HG03558 (cell line): ENCODE data around the gene NFS1.

Experiments used
- ATAC-seq: cut with Tn5 transposase; IDR thresholded peaks from one replicate; pipeline ENCODE4 v1.9.1; 2021; ENCODE audit warnings: moderate number of reproducible peaks; ENCODE audit not compliant: unreplicated experiment; ENCODE audit errors: extremely low read depth

NFS1 gene

DNA sequence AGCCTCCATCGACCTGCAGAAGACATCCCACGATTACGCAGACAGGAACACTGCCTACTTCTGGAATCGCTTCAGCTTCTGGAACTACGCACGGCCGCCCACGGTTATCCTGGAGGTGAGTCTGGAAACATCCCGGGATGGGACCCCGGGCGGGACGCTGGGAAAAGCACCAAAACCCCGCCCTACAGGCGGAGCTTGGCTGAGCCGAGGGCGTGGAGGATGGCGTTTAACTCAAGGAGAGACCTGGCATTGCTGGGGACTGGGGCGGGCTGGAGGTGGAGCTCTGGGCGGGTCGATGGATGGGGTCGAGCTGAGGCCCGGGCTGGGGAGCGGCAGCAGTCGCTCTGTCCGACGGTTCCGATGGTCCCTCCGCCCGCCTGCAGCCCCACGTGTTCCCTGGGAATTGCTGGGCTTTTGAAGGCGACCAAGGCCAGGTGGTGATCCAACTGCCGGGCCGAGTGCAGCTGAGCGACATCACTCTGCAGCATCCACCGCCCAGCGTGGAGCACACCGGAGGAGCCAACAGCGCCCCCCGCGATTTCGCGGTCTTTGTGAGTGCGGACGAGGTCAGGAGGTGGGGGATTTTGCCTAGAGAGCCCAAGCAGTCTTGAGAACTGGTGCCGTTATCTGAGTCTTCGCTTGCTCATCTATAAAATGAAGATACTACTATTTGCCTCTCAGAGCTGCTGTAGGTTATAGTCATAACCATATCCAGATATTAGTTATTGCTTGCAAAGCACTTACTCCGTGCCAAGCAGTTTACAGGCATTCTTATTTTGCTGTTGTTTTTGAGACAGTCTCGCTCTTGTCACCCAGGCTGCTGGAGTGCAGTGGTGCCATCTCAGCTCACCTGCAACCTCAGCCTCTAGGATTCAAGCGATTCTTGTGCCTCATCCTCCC, 79.7 kb downstream of the NFS1 start:
- no peak for ATAC-seq

DNA sequence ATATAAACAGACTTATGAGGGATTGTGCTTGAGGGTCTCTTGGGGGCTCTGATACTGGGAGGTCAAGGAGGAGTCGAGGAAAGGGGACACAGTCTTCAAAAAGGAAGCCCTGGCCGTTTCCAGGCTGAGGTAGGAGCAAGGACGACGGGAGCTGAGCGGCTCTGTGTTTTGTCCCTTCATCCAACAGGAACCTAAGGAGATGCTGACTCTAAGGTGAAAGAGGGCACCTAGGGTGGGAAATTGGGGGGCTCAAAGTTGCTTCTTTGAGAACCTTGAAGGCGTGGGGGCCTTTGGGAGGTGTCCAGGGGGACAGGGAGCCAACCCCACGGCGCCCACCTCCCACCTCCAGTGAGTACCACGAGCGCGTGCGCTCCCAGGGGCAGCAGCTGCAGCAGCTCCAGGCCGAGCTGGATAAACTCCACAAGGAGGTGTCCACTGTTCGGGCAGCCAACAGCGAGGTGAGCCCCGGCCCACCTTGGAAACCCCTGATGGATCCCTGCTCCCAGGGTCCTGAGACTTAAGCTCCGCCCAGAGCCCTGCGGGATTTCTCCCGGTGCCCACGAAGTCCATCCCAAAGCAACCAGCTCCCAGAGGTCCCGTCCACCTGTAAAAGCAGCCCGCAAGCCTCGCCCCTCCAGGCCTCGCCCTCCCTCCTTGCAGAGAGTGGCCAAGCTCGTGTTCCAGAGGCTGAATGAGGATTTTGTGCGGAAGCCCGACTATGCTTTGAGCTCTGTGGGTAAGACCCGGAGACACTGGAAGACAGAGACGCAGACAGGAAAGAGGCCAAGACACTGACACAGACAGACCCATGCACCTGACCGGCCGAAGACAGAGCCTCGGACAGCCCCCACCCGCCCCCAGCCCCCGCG, 80.7 kb downstream of the NFS1 start:
- ATAC-seq: no peak
